Hepatocyte (in vitro differentiated cells): ENCODE measurements around the gene AKR7A2.

Experiments used
- CTCF ChIP-seq: fragments of 200-600 bp; sonication (generic); IDR thresholded peaks from 2 replicates; pipeline ENCODE4 v1.5.1; 2016; ENCODE audit warnings: antibody characterized with exemption, mild to moderate bottlenecking; ENCODE audit not compliant: poor library complexity
- EZH2 ChIP-seq: fragments of 200-600 bp; sonication (generic); IDR thresholded peaks from 2 replicates; pipeline ENCODE4 v1.6.1; 2016; ENCODE audit warnings: antibody characterized with exemption, mild to moderate bottlenecking, borderline replicate concordance
- EZH2phosphoT487 ChIP-seq: fragments of 200-600 bp; sonication (generic); IDR thresholded peaks from one replicate; pipeline ENCODE4 v1.6.1; 2018; ENCODE audit warnings: antibody characterized with exemption, mild to moderate bottlenecking, low read depth, moderate library complexity; ENCODE audit not compliant: unreplicated experiment, severe bottlenecking

GRCh38 chr1:19329188-19329587, 17.2 kb upstream of the AKR7A2 start:
- TF ChIP-seq CTCF: no peak
- TF ChIP-seq EZH2phosphoT487: no peak
- no peak for TF ChIP-seq EZH2
